ENCODE results near the gene COA6. TPM values are rescaled to one million over a fixed set of nuclear protein-coding genes. Genes with fewer than 3 reads are reported as not detected.

Gene COA6
- polyA plus RNA-seq, 1 donor (not counting 4 experiments of a cell fraction or from before 2014, with no cell fraction given) = 36.0 TPM

DNA sequence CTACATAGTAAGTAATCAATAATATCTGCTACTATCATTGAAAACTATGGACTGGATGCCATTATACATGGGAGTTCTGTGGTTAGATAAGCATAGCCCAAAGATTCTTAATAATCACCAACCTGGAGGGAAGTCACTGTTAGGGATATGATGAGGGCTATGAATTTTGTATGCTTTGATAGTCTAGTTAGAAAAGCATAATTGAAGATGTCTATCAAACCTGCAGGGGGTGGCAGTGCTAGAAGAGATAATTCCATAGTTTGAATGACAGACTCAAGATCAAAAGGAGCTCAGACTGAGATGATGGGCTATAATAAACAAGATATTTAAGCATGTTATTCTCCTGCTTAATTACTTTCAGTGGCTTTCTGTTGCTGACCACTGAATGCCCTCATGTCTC, 15.4 kb upstream of the COA6 start:
- dilution Hi-C loops (cut with MboI; ENCODE audit: extremely low pct_ligation_motif_present, low sequenced_read_pairs) = no loop called here
- Histone ChIP-seq H3K36me3 (ENCODE audit: control insufficient read depth in 2 of 2, extremely low read depth in 1 of 2, insufficient read depth in 2 of 2, low read length in 2 of 2) (no peaks in the 10 kb centered on the region), H3K4me3 (ENCODE audit: control insufficient read depth in 2 of 3, extremely low read depth in 1 of 3, insufficient read depth in 2 of 3, low read depth in 1 of 3, low read length in 3 of 3) (peak overlapping the region in 2 of 3 experiments; percentile 8 to 67), H3K27me3 (ENCODE audit: control insufficient read depth, extremely low read depth, insufficient read depth, low read length) (no peaks in the 10 kb centered on the region), H4K20me1 (ENCODE audit: control insufficient read depth, extremely low read depth, insufficient read depth, low read length) (no peaks in the 10 kb centered on the region), H3K27ac (ENCODE audit: control insufficient read depth, insufficient read depth, low read length) (no peak overlapping the region), H3K4me2 (ENCODE audit: control insufficient read depth, extremely low read depth, insufficient read depth, low read depth, low read length) (peak overlapping the region; percentile 74), H3K9me3 (ENCODE audit: control insufficient read depth, low read depth, low read length) (no peaks in the 10 kb centered on the region), H3K4me1 (ENCODE audit: control insufficient read depth, extremely low read depth, insufficient read depth, low read length) (peaks cover 3% of the 10 kb centered on the region), H3K9ac (ENCODE audit: control insufficient read depth, extremely low read depth, insufficient read depth, low read length) (peak overlapping the region; percentile 70), H3K79me2 (ENCODE audit: control insufficient read depth, insufficient read depth, low read length) (no peaks in the 10 kb centered on the region), H3K9me1 (ENCODE audit: control insufficient read depth, extremely low read depth, insufficient read depth, low read length) (no peaks in the 10 kb centered on the region), H2AFZ (ENCODE audit: control insufficient read depth, low read length) (no peak overlapping the region)
- TF ChIP-seq EZH2 (IDR thresholded peaks at IDR 0.05; ENCODE audit: low read length) = no peak
- TF ChIP-seq, protein P1, sequence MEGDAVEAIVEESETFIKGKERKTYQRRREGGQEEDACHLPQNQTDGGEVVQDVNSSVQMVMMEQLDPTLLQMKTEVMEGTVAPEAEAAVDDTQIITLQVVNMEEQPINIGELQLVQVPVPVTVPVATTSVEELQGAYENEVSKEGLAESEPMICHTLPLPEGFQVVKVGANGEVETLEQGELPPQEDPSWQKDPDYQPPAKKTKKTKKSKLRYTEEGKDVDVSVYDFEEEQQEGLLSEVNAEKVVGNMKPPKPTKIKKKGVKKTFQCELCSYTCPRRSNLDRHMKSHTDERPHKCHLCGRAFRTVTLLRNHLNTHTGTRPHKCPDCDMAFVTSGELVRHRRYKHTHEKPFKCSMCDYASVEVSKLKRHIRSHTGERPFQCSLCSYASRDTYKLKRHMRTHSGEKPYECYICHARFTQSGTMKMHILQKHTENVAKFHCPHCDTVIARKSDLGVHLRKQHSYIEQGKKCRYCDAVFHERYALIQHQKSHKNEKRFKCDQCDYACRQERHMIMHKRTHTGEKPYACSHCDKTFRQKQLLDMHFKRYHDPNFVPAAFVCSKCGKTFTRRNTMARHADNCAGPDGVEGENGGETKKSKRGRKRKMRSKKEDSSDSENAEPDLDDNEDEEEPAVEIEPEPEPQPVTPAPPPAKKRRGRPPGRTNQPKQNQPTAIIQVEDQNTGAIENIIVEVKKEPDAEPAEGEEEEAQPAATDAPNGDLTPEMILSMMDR (optimal IDR thresholded peaks at IDR 0.05 in 1 of 3, IDR thresholded peaks at IDR 0.05 in 1 of 3, conservative IDR thresholded peaks at IDR 0.05 in 1 of 3; ENCODE audit: extremely low read depth in 1 of 3, insufficient read depth in 2 of 3, low read length in 3 of 3) = no peak
- DNase-seq (ENCODE audit: low read depth, low spot score) (no peak), FAIRE-seq (no peak)

DNA sequence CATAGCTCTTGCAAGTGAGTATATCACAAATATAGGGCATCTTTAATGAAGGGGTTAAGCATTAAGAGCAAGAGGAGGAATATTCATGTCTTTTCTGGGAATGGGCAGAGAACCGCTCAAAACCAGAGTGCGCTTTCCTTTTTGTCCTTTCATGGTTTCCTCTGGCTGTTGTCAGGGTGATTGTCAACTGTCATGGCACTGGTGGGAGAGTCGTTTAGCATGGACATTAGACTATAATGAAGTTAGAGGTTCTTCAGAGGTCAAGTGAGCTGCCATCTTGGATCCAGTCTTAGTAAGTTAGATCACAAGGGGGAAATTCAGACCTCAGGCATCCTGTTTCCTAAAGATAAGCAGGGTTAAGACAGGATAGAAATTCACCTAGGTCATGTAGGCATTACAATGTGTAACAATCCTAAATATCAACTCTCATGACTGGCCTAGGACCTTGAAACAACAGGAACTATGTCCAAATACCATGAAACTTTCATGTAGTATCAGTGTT, 12.1 kb upstream of the COA6 start:
- H3K27me3 ChIP-seq (ENCODE audit: control insufficient read depth, extremely low read depth, insufficient read depth, low read length) = no peaks in the 10 kb centered on the region
- H3K4me1 ChIP-seq (ENCODE audit: control insufficient read depth, extremely low read depth, insufficient read depth, low read length) = peaks cover 2% of the 10 kb centered on the region
- dilution Hi-C loops (cut with MboI; ENCODE audit: extremely low pct_ligation_motif_present, low sequenced_read_pairs) = no loop called here
- H3K9me1 ChIP-seq (ENCODE audit: control insufficient read depth, extremely low read depth, insufficient read depth, low read length) = no peaks in the 10 kb centered on the region
- H3K9me3 ChIP-seq (ENCODE audit: control insufficient read depth, low read depth, low read length) = no peaks in the 10 kb centered on the region
- no peak overlapping the region for H3K9ac ChIP-seq (ENCODE audit: control insufficient read depth, extremely low read depth, insufficient read depth, low read length)
- no peaks in the 10 kb centered on the region for H3K36me3 ChIP-seq (ENCODE audit: control insufficient read depth in 2 of 2, extremely low read depth in 1 of 2, insufficient read depth in 2 of 2, low read length in 2 of 2)
- DNase-seq (ENCODE audit: low read depth, low spot score) (no peak), FAIRE-seq (no peak)
- no peak overlapping the region for H3K4me2 ChIP-seq (ENCODE audit: control insufficient read depth, extremely low read depth, insufficient read depth, low read depth, low read length)
- TF ChIP-seq, protein P1 (optimal IDR thresholded peaks at IDR 0.05 in 1 of 3, IDR thresholded peaks at IDR 0.05 in 1 of 3, conservative IDR thresholded peaks at IDR 0.05 in 1 of 3; ENCODE audit: extremely low read depth in 1 of 3, insufficient read depth in 2 of 3, low read length in 3 of 3) = no peak
- no peak overlapping the region for H2AFZ ChIP-seq (ENCODE audit: control insufficient read depth, low read length)
- no peaks in the 10 kb centered on the region for H4K20me1 ChIP-seq (ENCODE audit: control insufficient read depth, extremely low read depth, insufficient read depth, low read length)
- H3K4me3 ChIP-seq (ENCODE audit: control insufficient read depth in 2 of 3, extremely low read depth in 1 of 3, insufficient read depth in 2 of 3, low read depth in 1 of 3, low read length in 3 of 3) = no peak overlapping the region
- no peak overlapping the region for H3K27ac ChIP-seq (ENCODE audit: control insufficient read depth, insufficient read depth, low read length)
- no peaks in the 10 kb centered on the region for H3K79me2 ChIP-seq (ENCODE audit: control insufficient read depth, insufficient read depth, low read length)

Measured in keratinocyte (primary cell).